Measurements from ENCODE around the gene KNSTRN. TPM values are rescaled to one million over a fixed set of nuclear protein-coding genes. Genes with fewer than 3 reads are reported as not detected.

Gene KNSTRN
- total and polyA plus RNA-seq, 2 of the 13 experiments (the other 11 are each of a cell fraction or from before 2014, with no cell fraction given): 20.3 to 62.3 TPM

GRCh38 chr15:40388941-40389823, 6.7 kb downstream of the KNSTRN start (continued):
- TF ChIP-seq FOXJ3 (CRISPR knock-in tag; IDR thresholded peaks at IDR 0.05; ENCODE audit: borderline replicate concordance) (no peak), ONECUT2 (CRISPR knock-in tag; IDR thresholded peaks at IDR 0.05) (no peak), ZBTB38 (CRISPR knock-in tag; IDR thresholded peaks at IDR 0.05) (peak; percentile 43; the same call in 1 of the 2 replicates), RFXAP (CRISPR knock-in tag; IDR thresholded peaks at IDR 0.05; ENCODE audit: borderline replicate concordance) (peak; percentile 75; the same call in 1 of the 2 replicates), MIER2 (CRISPR knock-in tag; IDR thresholded peaks at IDR 0.05) (no peak), ELF3 (CRISPR knock-in tag; IDR thresholded peaks at IDR 0.05) (0 out of 2 replicates have a peak, but pooled peaks have one; percentile 42), ZNF17 (CRISPR knock-in tag; IDR thresholded peaks at IDR 0.05) (no peak), FUBP1 (CRISPR knock-in tag; IDR thresholded peaks at IDR 0.05; ENCODE audit: borderline replicate concordance) (no peak), CEBPB (IDR thresholded peaks at IDR 0.05; ENCODE audit: borderline replicate concordance, low read depth, low read length) (peak; percentile 87), SOX6 (IDR thresholded peaks at IDR 0.05) (no peak), SOX6 (CRISPR knock-in tag; IDR thresholded peaks at IDR 0.05) (peak; percentile 56; the same call in 1 of the 2 replicates), RFX5 (IDR thresholded peaks at IDR 0.05; ENCODE audit: low read depth, low read length) (0 out of 2 replicates have a peak, but pooled peaks have one; percentile 7), ZNF549 (CRISPR knock-in tag; IDR thresholded peaks at IDR 0.05) (no peak), CEBPG (CRISPR knock-in tag; IDR thresholded peaks at IDR 0.05) (peak; percentile 73), MAFK (conservative IDR thresholded peaks at IDR 0.05 in 1 of 2, IDR thresholded peaks at IDR 0.05 in 1 of 2; ENCODE audit: low read length in 2 of 2) (peak; percentile 58 to 84), SOX13 (IDR thresholded peaks at IDR 0.05) (no peak), SOX13 (CRISPR knock-in tag; conservative IDR thresholded peaks at IDR 0.05 in 1 of 2, IDR thresholded peaks at IDR 0.05 in 1 of 2) (peak in 1 of 2 experiments; percentile 54; a peak in 1 of 4 replicates), MAFF (IDR thresholded peaks at IDR 0.05; ENCODE audit: low read depth, low read length) (peak; percentile 73), CREB1 (IDR thresholded peaks at IDR 0.05) (no peak), CREB1 (CRISPR knock-in tag; IDR thresholded peaks at IDR 0.05) (0 out of 2 replicates have a peak, but pooled peaks have one; percentile 14)
- TF ChIP-seq, protein P1, sequence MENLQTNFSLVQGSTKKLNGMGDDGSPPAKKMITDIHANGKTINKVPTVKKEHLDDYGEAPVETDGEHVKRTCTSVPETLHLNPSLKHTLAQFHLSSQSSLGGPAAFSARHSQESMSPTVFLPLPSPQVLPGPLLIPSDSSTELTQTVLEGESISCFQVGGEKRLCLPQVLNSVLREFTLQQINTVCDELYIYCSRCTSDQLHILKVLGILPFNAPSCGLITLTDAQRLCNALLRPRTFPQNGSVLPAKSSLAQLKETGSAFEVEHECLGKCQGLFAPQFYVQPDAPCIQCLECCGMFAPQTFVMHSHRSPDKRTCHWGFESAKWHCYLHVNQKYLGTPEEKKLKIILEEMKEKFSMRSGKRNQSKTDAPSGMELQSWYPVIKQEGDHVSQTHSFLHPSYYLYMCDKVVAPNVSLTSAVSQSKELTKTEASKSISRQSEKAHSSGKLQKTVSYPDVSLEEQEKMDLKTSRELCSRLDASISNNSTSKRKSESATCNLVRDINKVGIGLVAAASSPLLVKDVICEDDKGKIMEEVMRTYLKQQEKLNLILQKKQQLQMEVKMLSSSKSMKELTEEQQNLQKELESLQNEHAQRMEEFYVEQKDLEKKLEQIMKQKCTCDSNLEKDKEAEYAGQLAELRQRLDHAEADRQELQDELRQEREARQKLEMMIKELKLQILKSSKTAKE (CRISPR knock-in tag; IDR thresholded peaks at IDR 0.05; ENCODE audit: borderline replicate concordance): no peak
- TF ChIP-seq, protein P2, sequence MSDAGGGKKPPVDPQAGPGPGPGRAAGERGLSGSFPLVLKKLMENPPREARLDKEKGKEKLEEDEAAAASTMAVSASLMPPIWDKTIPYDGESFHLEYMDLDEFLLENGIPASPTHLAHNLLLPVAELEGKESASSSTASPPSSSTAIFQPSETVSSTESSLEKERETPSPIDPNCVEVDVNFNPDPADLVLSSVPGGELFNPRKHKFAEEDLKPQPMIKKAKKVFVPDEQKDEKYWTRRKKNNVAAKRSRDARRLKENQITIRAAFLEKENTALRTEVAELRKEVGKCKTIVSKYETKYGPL (CRISPR knock-in tag; IDR thresholded peaks at IDR 0.05): peak; percentile 88; the same call in 1 of the 2 replicates
- TF ChIP-seq, protein P3, sequence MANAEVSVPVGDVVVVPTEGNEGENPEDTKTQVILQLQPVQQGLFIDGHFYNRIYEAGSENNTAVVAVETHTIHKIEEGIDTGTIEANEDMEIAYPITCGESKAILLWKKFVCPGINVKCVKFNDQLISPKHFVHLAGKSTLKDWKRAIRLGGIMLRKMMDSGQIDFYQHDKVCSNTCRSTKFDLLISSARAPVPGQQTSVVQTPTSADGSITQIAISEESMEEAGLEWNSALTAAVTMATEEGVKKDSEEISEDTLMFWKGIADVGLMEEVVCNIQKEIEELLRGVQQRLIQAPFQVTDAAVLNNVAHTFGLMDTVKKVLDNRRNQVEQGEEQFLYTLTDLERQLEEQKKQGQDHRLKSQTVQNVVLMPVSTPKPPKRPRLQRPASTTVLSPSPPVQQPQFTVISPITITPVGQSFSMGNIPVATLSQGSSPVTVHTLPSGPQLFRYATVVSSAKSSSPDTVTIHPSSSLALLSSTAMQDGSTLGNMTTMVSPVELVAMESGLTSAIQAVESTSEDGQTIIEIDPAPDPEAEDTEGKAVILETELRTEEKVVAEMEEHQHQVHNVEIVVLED (CRISPR knock-in tag; IDR thresholded peaks at IDR 0.05; ENCODE audit: borderline replicate concordance): no peak
